Brain microvascular endothelial cell (primary cell): ENCODE measurements around the gene MTCH2.
"Not testable (repeated sequence)": the region's sequence is repeated elsewhere in the genome, so short reads cannot be mapped to it uniquely, and the experiment has no call there.

ENCODE experiments used
- DNase-seq: peaks from one replicate; pipeline ENCODE4 v3.0.0-alpha.2; 2020
- H3K27ac ChIP-seq: fragments of 250-450 bp; sonication (Bioruptor Pico); 2 replicates; pipeline ENCODE4 v1.5.1; 2020; ENCODE audit warnings: mild to moderate bottlenecking, moderate library complexity
- H3K27me3 ChIP-seq: fragments of 250-450 bp; sonication (Bioruptor Pico); replicated peaks from 2 replicates; pipeline ENCODE4 v1.5.1; 2020; ENCODE audit warnings: mild to moderate bottlenecking
- H3K36me3 ChIP-seq: fragments of 250-450 bp; sonication (Bioruptor Pico); replicated peaks from 2 replicates; pipeline ENCODE4 v1.5.1; 2020; ENCODE audit warnings: mild to moderate bottlenecking
- H3K4me3 ChIP-seq: 2 replicates; pipeline ENCODE4 v1.5.1; 2011; ENCODE audit warnings: low read depth, mild to moderate bottlenecking, control low read depth, low read length, moderate library complexity
- CTCF ChIP-seq: IDR thresholded peaks from 2 replicates; pipeline ENCODE4 v1.5.1; 2011; ENCODE audit warnings: low read depth, mild to moderate bottlenecking, moderate library complexity, low read length, control low read depth, inconsistent platforms; ENCODE audit errors: missing control alignments
- in situ Hi-C: cut with HindIII; loops from 2 replicates; pipeline ENCODE4 v1.10.0; 2017; ENCODE audit warnings: low sequenced_read_pairs, low pct_ligation_motif_present

Gene MTCH2

GRCh38 chr11:47649276-47649675, 6.9 kb upstream of the MTCH2 start:
- Histone ChIP-seq H3K27ac (no peak overlapping the region), H3K4me3 (no peak overlapping the region), H3K27me3 (no peaks in the 10 kb centered on the region), H3K36me3 (no peaks in the 10 kb centered on the region)
- in situ Hi-C loops, result no loop called here
- DNase-seq, result no peak
- no peak for TF ChIP-seq CTCF

- in situ Hi-C loops, result no loop called here
- no peak for TF ChIP-seq CTCF
- H3K27ac ChIP-seq, result no peak overlapping the region
- no peak for DNase-seq
- no peak overlapping the region for H3K4me3 ChIP-seq
- H3K36me3 ChIP-seq, result no peaks in the 10 kb centered on the region
- H3K27me3 ChIP-seq, result no peaks in the 10 kb centered on the region
These were observed 3.7 kb upstream of the MTCH2 start for GRCh38 chr11:47646019-47646418.

- H3K27me3 ChIP-seq, result no peaks in the 10 kb centered on the region
- in situ Hi-C loops, result no loop called here
- TF ChIP-seq CTCF, result no peak
- no peak overlapping the region for H3K27ac ChIP-seq
- DNase-seq, result no peak
- H3K36me3 ChIP-seq, result no peaks in the 10 kb centered on the region
- no peak overlapping the region for H3K4me3 ChIP-seq
These were observed 3.1 kb upstream of the MTCH2 start for GRCh38 chr11:47645500-47645899.

- peaks cover 20% of the 10 kb centered on the region for H3K36me3 ChIP-seq
- no peaks in the 10 kb centered on the region for H3K27me3 ChIP-seq
- in situ Hi-C loops, result no loop called here
- H3K27ac ChIP-seq, result peak overlapping the region; percentile 75
- H3K4me3 ChIP-seq, result peak overlapping the region; percentile 92
- no peak for DNase-seq
- no peak for TF ChIP-seq CTCF
These were observed 710 bp downstream of the MTCH2 start for GRCh38 chr11:47641600-47642098.

- in situ Hi-C loops, H3K27ac ChIP-seq, H3K27me3 ChIP-seq, H3K4me3 ChIP-seq, DNase-seq: not testable (repeated sequence)
- H3K36me3 ChIP-seq, result peaks cover 20% of the 10 kb centered on the region
These were observed 1.9 kb downstream of the MTCH2 start for GRCh38 chr11:47640506-47640905.

- H3K27ac ChIP-seq, H3K4me3 ChIP-seq, DNase-seq, H3K27me3 ChIP-seq, in situ Hi-C loops: not testable (repeated sequence)
- H3K36me3 ChIP-seq, result peaks cover 41% of the 10 kb centered on the region
These were observed 6.0 kb downstream of the MTCH2 start for GRCh38 chr11:47636331-47636730.

- in situ Hi-C loops, result no loop called here
These were observed 10.9 kb downstream of the MTCH2 start for GRCh38 chr11:47631473-47631872.

More at GRCh38 chr11:47631473-47631872, 10.9 kb downstream of the MTCH2 start:
- DNase-seq, result peak; percentile 55
- H3K4me3 ChIP-seq, result no peak overlapping the region
- H3K27me3 ChIP-seq, result no peaks in the 10 kb centered on the region
- TF ChIP-seq CTCF, result no peak
- H3K27ac ChIP-seq, result no peak overlapping the region
- peaks cover 58% of the 10 kb centered on the region for H3K36me3 ChIP-seq
